Measurements from ENCODE around the gene RTN3.

The RTN3 gene

DNA sequence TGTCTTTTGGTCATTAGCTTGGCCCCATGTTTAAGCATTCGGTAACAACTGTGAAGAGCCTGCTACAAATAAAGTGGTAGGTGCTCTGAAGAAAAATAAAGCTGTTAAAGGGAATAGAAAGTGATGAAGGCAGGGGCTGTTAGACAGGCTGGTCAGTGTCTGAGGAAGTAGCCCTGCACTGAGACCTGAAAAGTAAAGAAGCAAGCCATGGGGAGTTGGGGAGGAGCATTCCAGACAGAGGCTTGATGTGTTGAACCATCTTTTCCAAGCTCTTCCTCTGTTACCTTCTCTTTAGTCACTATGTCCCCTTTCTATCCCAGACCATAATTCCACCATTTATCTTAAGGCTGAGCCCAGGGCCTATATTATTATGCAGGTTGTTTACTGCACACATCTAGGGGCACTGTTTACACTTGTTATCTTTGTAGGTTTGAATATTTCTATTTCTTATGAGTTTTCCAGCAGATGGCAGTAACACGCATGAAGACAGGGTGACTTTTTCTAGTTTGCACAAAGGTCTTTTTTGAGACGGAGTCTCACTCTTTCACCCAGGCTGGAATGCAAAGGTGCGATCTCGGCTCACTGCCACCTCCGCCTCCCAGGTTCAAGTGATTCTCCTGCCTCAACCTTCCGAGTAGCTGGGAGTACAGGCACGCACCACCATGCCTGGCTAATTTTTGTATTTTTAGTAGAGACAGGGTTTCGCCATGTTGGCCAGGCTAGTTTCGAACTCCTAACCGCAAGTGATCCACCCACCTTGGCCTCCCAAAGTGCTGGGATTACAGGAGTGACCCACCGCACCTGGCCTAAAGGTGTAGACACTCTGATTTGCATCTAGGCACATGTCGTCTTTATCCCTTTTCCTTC lies 64.2 kb downstream of the RTN3 start:
- H3K4me3 Mint-ChIP-seq, result no peak overlapping the region
- no peaks in the 10 kb centered on the region for H3K4me1 Mint-ChIP-seq (ENCODE audit: low read depth)
- H3K27ac Mint-ChIP-seq, result no peak overlapping the region
- no peaks in the 10 kb centered on the region for H3K36me3 Mint-ChIP-seq (ENCODE audit: low read depth)
- no peaks in the 10 kb centered on the region for H3K9me3 Mint-ChIP-seq
- H3K27me3 Mint-ChIP-seq (ENCODE audit: low read depth), result no peaks in the 10 kb centered on the region

DNA sequence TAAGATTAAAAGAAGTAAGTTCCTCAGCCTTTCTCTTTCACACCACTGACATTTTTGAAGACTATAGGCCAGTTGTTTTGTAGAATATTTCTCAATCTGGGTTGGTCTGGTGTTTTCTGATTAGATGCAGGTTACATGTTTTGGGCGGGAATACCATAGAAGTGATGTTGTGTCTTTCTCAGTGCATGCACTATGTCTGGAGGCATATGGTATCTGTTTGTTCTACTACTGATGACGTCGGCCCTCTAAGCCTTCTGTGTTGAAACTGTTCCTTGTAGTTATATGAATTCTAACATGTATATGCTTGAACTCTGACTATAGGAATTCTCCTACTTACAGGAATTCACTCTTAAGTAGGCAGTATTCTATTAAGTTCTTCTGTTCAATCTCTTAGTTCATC lies 65.7 kb downstream of the RTN3 start:
- Mint-ChIP-seq H3K9me3 (no peaks in the 10 kb centered on the region), H3K4me3 (no peak overlapping the region), H3K36me3 (ENCODE audit: low read depth) (peaks cover 3% of the 10 kb centered on the region), H3K4me1 (ENCODE audit: low read depth) (no peaks in the 10 kb centered on the region), H3K27ac (no peak overlapping the region), H3K27me3 (ENCODE audit: low read depth) (no peaks in the 10 kb centered on the region)

- H3K9me3 Mint-ChIP-seq, result no peaks in the 10 kb centered on the region
- no peak overlapping the region for H3K4me3 Mint-ChIP-seq
- peaks cover 15% of the 10 kb centered on the region for H3K36me3 Mint-ChIP-seq (ENCODE audit: low read depth)
- no peaks in the 10 kb centered on the region for H3K27me3 Mint-ChIP-seq (ENCODE audit: low read depth)
- H3K4me1 Mint-ChIP-seq (ENCODE audit: low read depth), result no peaks in the 10 kb centered on the region
- H3K27ac Mint-ChIP-seq, result no peak overlapping the region
These were observed 68.3 kb downstream of the RTN3 start for GRCh38 chr11:63749624-63750023.

GRCh38 chr11:63756919-63757761 lies 75.8 kb downstream of the RTN3 start:
- no peak overlapping the region for H3K4me3 Mint-ChIP-seq
- no peaks in the 10 kb centered on the region for H3K27me3 Mint-ChIP-seq (ENCODE audit: low read depth)
- H3K4me1 Mint-ChIP-seq (ENCODE audit: low read depth), result no peaks in the 10 kb centered on the region
- no peaks in the 10 kb centered on the region for H3K9me3 Mint-ChIP-seq
- H3K36me3 Mint-ChIP-seq (ENCODE audit: low read depth), result peaks cover 14% of the 10 kb centered on the region
- H3K27ac Mint-ChIP-seq, result no peak overlapping the region

GRCh38 chr11:63760487-63761079 lies 79.3 kb downstream of the RTN3 start:
- no peak overlapping the region for H3K27ac Mint-ChIP-seq
- no peaks in the 10 kb centered on the region for H3K4me1 Mint-ChIP-seq (ENCODE audit: low read depth)
- H3K9me3 Mint-ChIP-seq, result no peaks in the 10 kb centered on the region
- H3K4me3 Mint-ChIP-seq, result no peak overlapping the region
- H3K36me3 Mint-ChIP-seq (ENCODE audit: low read depth), result peaks cover 3% of the 10 kb centered on the region
- H3K27me3 Mint-ChIP-seq (ENCODE audit: low read depth), result no peaks in the 10 kb centered on the region

- Mint-ChIP-seq H3K36me3 (ENCODE audit: low read depth) (peaks cover 3% of the 10 kb centered on the region), H3K9me3 (no peaks in the 10 kb centered on the region), H3K4me3 (no peak overlapping the region), H3K27me3 (ENCODE audit: low read depth) (no peaks in the 10 kb centered on the region), H3K4me1 (ENCODE audit: low read depth) (no peaks in the 10 kb centered on the region), H3K27ac (no peak overlapping the region)
These were observed 79.9 kb downstream of the RTN3 start for GRCh38 chr11:63761188-63761587.

GRCh38 chr11:63761931-63762653 lies 80.8 kb downstream of the RTN3 start:
- Mint-ChIP-seq H3K4me1 (ENCODE audit: low read depth) (no peaks in the 10 kb centered on the region), H3K27me3 (ENCODE audit: low read depth) (no peaks in the 10 kb centered on the region), H3K9me3 (no peaks in the 10 kb centered on the region), H3K27ac (no peak overlapping the region), H3K4me3 (no peak overlapping the region), H3K36me3 (ENCODE audit: low read depth) (peaks cover 3% of the 10 kb centered on the region)

- Mint-ChIP-seq H3K36me3 (ENCODE audit: low read depth) (peaks cover 6% of the 10 kb centered on the region), H3K27me3 (ENCODE audit: low read depth) (peaks cover 5% of the 10 kb centered on the region), H3K27ac (no peak overlapping the region), H3K4me3 (no peak overlapping the region), H3K4me1 (ENCODE audit: low read depth) (peaks cover 6% of the 10 kb centered on the region), H3K9me3 (no peaks in the 10 kb centered on the region)
These were observed 81.6 kb downstream of the RTN3 start for GRCh38 chr11:63762654-63763495.

GRCh38 chr11:63763496-63764339 lies 82.4 kb downstream of the RTN3 start:
- H3K4me1 Mint-ChIP-seq (ENCODE audit: low read depth), result peaks cover 6% of the 10 kb centered on the region

DNA sequence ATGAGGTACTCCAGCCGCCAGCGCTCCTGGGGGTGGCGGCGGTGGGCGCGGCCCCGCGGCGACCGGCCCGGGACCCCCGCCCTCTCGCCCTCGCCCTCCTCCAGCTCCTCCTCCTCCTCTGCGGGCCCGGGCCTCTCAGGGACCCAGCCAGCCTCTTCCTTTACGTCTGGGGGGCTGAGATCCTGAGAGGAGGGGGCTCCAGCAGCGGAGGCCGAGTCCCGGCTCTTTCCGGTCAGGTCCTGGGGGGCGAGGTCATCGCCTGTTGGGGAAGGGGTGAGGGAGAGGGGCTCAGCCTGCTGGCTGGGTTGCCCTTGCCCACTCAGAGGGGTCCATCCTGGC lies 83.0 kb downstream of the RTN3 start:
- H3K4me3 Mint-ChIP-seq, result no peak overlapping the region
- no peaks in the 10 kb centered on the region for H3K9me3 Mint-ChIP-seq
- H3K4me1 Mint-ChIP-seq (ENCODE audit: low read depth), result peaks cover 6% of the 10 kb centered on the region
- no peak overlapping the region for H3K27ac Mint-ChIP-seq
- peaks cover 5% of the 10 kb centered on the region for H3K27me3 Mint-ChIP-seq (ENCODE audit: low read depth)
- H3K36me3 Mint-ChIP-seq (ENCODE audit: low read depth), result peaks cover 2% of the 10 kb centered on the region

More at GRCh38 chr11:63763496-63764339, 82.4 kb downstream of the RTN3 start:
- no peak overlapping the region for H3K27ac Mint-ChIP-seq
- no peak overlapping the region for H3K4me3 Mint-ChIP-seq
- peaks cover 5% of the 10 kb centered on the region for H3K27me3 Mint-ChIP-seq (ENCODE audit: low read depth)
- peaks cover 2% of the 10 kb centered on the region for H3K36me3 Mint-ChIP-seq (ENCODE audit: low read depth)
- H3K9me3 Mint-ChIP-seq, result no peaks in the 10 kb centered on the region

- Mint-ChIP-seq H3K4me3 (no peak overlapping the region), H3K27me3 (ENCODE audit: low read depth) (peaks cover 9% of the 10 kb centered on the region), H3K9me3 (no peaks in the 10 kb centered on the region), H3K4me1 (ENCODE audit: low read depth) (peaks cover 6% of the 10 kb centered on the region), H3K36me3 (ENCODE audit: low read depth) (peaks cover 2% of the 10 kb centered on the region), H3K27ac (no peak overlapping the region)
These were observed 83.7 kb downstream of the RTN3 start for GRCh38 chr11:63764679-63765647.

DNA sequence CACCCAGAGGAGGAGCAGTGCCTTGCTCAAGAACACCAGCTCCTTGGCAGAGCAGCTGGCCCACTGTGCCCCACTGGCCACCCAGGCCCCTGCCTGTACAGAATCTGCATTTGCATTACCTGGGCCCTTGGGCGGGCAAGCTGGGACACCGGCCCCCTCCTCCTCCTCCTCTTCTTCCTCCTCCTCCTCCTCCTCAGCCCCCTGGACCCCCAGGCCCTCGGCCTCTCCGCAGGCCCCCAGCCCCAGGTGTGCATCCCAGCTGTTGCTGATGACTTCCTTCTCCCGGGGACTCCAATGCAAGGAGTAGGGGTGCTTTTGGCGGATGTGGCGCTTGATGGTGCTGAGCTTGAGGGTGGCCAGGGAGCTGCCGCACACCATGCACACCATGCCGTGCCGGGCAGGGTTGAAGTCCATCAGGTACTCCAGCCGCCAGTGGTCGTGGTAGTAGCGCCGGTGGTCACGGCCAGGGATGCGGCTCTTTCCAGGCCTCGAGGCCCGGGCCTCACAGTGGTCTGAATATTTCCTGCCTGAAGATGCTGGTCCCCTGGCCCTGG lies 84.5 kb downstream of the RTN3 start:
- H3K9me3 Mint-ChIP-seq, result no peaks in the 10 kb centered on the region
- no peak overlapping the region for H3K27ac Mint-ChIP-seq
- peaks cover 2% of the 10 kb centered on the region for H3K36me3 Mint-ChIP-seq (ENCODE audit: low read depth)
- H3K4me3 Mint-ChIP-seq, result no peak overlapping the region
- H3K27me3 Mint-ChIP-seq (ENCODE audit: low read depth), result peaks cover 17% of the 10 kb centered on the region
- peaks cover 6% of the 10 kb centered on the region for H3K4me1 Mint-ChIP-seq (ENCODE audit: low read depth)
